B cell (primary cell): ENCODE results near the gene NDRG2. TPM values are rescaled to one million over a fixed set of nuclear protein-coding genes. Genes with fewer than 3 reads are reported as not detected.

Experiments used
- ATAC-seq: fragments of 200-7000 bp; cut with Tn5 transposase; one replicate; pipeline ENCODE4 v1.10.0; 2021; ENCODE audit warnings: low read depth, mild to moderate bottlenecking, moderate number of reproducible peaks, moderate library complexity
- CTCF ChIA-PET: fragments of 350-600 bp; sonication (Branson Sonifier 250); formaldehyde crosslinking; loops from one replicate; lab custom pipeline; 2021; ENCODE audit warnings: antibody characterized with exemption, inconsistent platforms; lab: Charles Lee
- POLR2A ChIA-PET: fragments of 350-600 bp; sonication (Branson Sonifier 250); formaldehyde crosslinking; loops from one replicate; lab custom pipeline; 2021; ENCODE audit warnings: antibody characterized with exemption; lab: Charles Lee
- DNase-seq: peaks from one replicate; pipeline ENCODE4 v3.0.0; 2013
- H2AFZ ChIP-seq: 2 replicates; pipeline ENCODE4 v1.6.1; 2012; ENCODE audit warnings: mild to moderate bottlenecking, low read depth, low read length; ENCODE audit not compliant: insufficient read depth, poor library complexity, severe bottlenecking
- H3K27ac ChIP-seq, 2 donors: 1 replicate in 1 of 2; 2 replicates in 1 of 2; pipeline ENCODE4 v1.5.1; 2012 to 2013; ENCODE audit warnings: low read length in 2 of 2, mild to moderate bottlenecking in 2 of 2, moderate library complexity in 1 of 2
- H3K27me3 ChIP-seq, 4 experiments: fragments of 200-600 bp in 1 of 4; sonication (generic) in 1 of 4; replicated peaks in 1 of 4; 1 replicate in 2 of 4; 2 replicates in 2 of 4; pipeline versions ENCODE4 v1.6.1 to v1.7.0; 2013 to 2016; ENCODE audit warnings: low read length in 3 of 4, mild to moderate bottlenecking in 2 of 4, mixed read lengths in 1 of 4, moderate library complexity in 1 of 4; ENCODE audit not compliant: insufficient read depth in 4 of 4, control insufficient read depth in 3 of 4; ENCODE audit errors: control extremely low read depth in 1 of 4
- H3K36me3 ChIP-seq, 2 experiments: replicated peaks in 1 of 2; 1 replicate in 1 of 2; 2 replicates in 1 of 2; pipeline versions ENCODE4 v1.6.1 to v1.7.1; 2013; ENCODE audit warnings: low read length in 1 of 2; ENCODE audit not compliant: insufficient read depth in 2 of 2, control insufficient read depth in 1 of 2; ENCODE audit errors: control extremely low read depth in 1 of 2, extremely low read depth in 1 of 2
- H3K4me1 ChIP-seq, 2 donors: fragments of 200-600 bp in 1 of 2; sonication (generic) in 1 of 2; 1 replicate in 1 of 2; 2 replicates in 1 of 2; pipeline versions ENCODE4 v1.5.1 to v1.6.1; 2013 to 2017; ENCODE audit warnings: low read length in 2 of 2; ENCODE audit not compliant: control insufficient read depth in 2 of 2, insufficient read depth in 2 of 2
- H3K4me2 ChIP-seq: replicated peaks from 2 replicates; pipeline ENCODE3; 2012; ENCODE audit warnings: mild to moderate bottlenecking, low read depth, low read length; ENCODE audit not compliant: poor library complexity, severe bottlenecking
- H3K4me3 ChIP-seq, 5 experiments: fragments of 200-600 bp in 1 of 5; sonication (generic) in 1 of 5; 1 replicate in 3 of 5; 2 replicates in 2 of 5; pipeline versions ENCODE4 v1.5.1 to v1.7.0; 2011 to 2016; ENCODE audit warnings: low read length in 4 of 5, mild to moderate bottlenecking in 4 of 5, low read depth in 2 of 5, control low read depth in 1 of 5, moderate library complexity in 1 of 5; ENCODE audit not compliant: insufficient read depth in 1 of 5; ENCODE audit errors: control extremely low read depth in 1 of 5, extremely low read depth in 1 of 5
- H3K79me2 ChIP-seq: fragments of 200-600 bp; sonication (generic); one replicate; pipeline ENCODE4 v1.6.0; 2016; ENCODE audit warnings: low read length; ENCODE audit not compliant: control insufficient read depth, insufficient read depth
- H3K9ac ChIP-seq: fragments of 200-600 bp; sonication (generic); 2 replicates; pipeline ENCODE4 v1.6.1; 2017; ENCODE audit warnings: mild to moderate bottlenecking, low read length, moderate library complexity
- H3K9me3 ChIP-seq, 3 donors: one replicate each; pipeline versions ENCODE4 v1.6.1 to v1.7.1; 2013; ENCODE audit warnings: low read length in 2 of 3; ENCODE audit not compliant: control insufficient read depth in 2 of 3, insufficient read depth in 1 of 3; ENCODE audit errors: control extremely low read depth in 1 of 3
- H4K20me1 ChIP-seq: 2 replicates; pipeline ENCODE4 v1.6.0; 2012; ENCODE audit warnings: mild to moderate bottlenecking, low read length; ENCODE audit not compliant: insufficient read depth, control insufficient read depth, poor library complexity, severe bottlenecking
- H3K27ac Mint-ChIP-seq: one replicate; pipeline ENCODE4 v1.8.0; 2021; ENCODE audit warnings: mixed read lengths
- H3K27me3 Mint-ChIP-seq: one replicate; pipeline ENCODE4 v1.8.0; 2021; ENCODE audit warnings: mixed read lengths
- H3K4me1 Mint-ChIP-seq: one replicate; pipeline ENCODE4 v1.8.0; 2021; ENCODE audit warnings: mixed read lengths
- H3K4me3 Mint-ChIP-seq: one replicate; pipeline ENCODE4 v1.8.0; 2021; ENCODE audit warnings: mixed read lengths
- H3K9me3 Mint-ChIP-seq: one replicate; pipeline ENCODE4 v1.8.0; 2022; ENCODE audit warnings: mixed read lengths; ENCODE audit not compliant: insufficient read depth
- EZH2 ChIP-seq: IDR thresholded peaks from 2 replicates; pipeline ENCODE4 v1.6.1; 2012; ENCODE audit warnings: borderline replicate concordance, low read depth, mild to moderate bottlenecking, moderate library complexity, low read length; ENCODE audit not compliant: insufficient read depth, poor library complexity, severe bottlenecking
- WGBS: methylation state at CpG from one replicate; pipeline ENCODE4 v1.1.5; 2013; ENCODE audit warnings: missing lambda C conversion rate; ENCODE audit not compliant: insufficient coverage; 5-methylcytosine and 5-hydroxymethylcytosine counted together
- intact Hi-C: fragments of 100-400 bp; cut with micrococcal nuclease; formaldehyde crosslinking; loops from one replicate; pipeline ENCODE4 v1.10.0; 2022
- polyA plus RNA-seq: library from polyadenylated mRNA; depleted of rRNA; stranded (reverse); fragments of >200 nt; gene quantifications from 2 replicates; pipeline ENCODE4 v1.2.3, GENCODE V29; 2012
- total RNA-seq, 2 donors: library from RNA; stranded (reverse); fragments of 120-200 nt in 1 of 2; gene quantifications; 1 replicate in 1 of 2; 2 replicates in 1 of 2; pipeline versions ENCODE4 v1.2.3 to v1.2.4, GENCODE V29; 2013 to 2022
- TF ChIP-seq, protein P1 (sequence below): fragments of 200-600 bp; IDR thresholded peaks from one replicate; pipeline ENCODE4 v1.8.0; 2022; ENCODE audit warnings: antibody characterized with exemption, mild to moderate bottlenecking

Gene NDRG2
- total and polyA plus RNA-seq, 2 donors (not counting 1 experiment from before 2014, with no cell fraction given): 9.5 to 11.8 TPM

DNA sequence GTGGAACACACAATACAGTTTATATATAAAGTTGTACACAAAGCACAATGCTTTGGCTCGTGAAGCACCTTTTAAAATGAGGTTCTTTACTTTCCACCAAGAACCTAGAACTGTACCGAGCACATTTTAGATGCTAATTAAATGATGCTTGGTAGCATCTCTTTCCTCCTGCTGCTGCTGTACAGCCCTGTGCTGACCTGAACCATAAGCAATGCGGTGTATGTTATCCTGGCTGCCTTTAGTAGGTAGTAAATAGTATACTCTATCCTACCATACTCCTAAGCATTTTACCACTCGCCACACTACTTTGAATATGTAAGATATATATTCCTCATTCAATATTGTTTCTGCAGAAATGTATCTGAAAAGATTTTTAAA is 29.9 kb upstream of the NDRG2 start:
- TF ChIP-seq, protein P1, sequence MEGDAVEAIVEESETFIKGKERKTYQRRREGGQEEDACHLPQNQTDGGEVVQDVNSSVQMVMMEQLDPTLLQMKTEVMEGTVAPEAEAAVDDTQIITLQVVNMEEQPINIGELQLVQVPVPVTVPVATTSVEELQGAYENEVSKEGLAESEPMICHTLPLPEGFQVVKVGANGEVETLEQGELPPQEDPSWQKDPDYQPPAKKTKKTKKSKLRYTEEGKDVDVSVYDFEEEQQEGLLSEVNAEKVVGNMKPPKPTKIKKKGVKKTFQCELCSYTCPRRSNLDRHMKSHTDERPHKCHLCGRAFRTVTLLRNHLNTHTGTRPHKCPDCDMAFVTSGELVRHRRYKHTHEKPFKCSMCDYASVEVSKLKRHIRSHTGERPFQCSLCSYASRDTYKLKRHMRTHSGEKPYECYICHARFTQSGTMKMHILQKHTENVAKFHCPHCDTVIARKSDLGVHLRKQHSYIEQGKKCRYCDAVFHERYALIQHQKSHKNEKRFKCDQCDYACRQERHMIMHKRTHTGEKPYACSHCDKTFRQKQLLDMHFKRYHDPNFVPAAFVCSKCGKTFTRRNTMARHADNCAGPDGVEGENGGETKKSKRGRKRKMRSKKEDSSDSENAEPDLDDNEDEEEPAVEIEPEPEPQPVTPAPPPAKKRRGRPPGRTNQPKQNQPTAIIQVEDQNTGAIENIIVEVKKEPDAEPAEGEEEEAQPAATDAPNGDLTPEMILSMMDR: no peak
- no peak for TF ChIP-seq EZH2

GRCh38 chr14:21054123-21054767 is 29.4 kb upstream of the NDRG2 start:
- WGBS: no CpG with 5 or more reads among the region's 3 CpGs
- H3K4me1 ChIP-seq: no peaks in the 10 kb centered on the region
- no peak overlapping the region for H3K4me3 Mint-ChIP-seq
- H3K27me3 Mint-ChIP-seq: peaks cover 30% of the 10 kb centered on the region
- no peak for TF ChIP-seq EZH2
- TF ChIP-seq, protein P1: no peak
- no peak overlapping the region for H3K4me2 ChIP-seq
- peaks cover 0 to 9% (median 4%) of the 10 kb centered on the region in 4 experiments for H3K27me3 ChIP-seq
- no peak overlapping the region for H3K4me3 ChIP-seq
- ChIA-PET CTCF (interaction anchor here (1.3 to 1.4 kb wide), 2 partner anchors 14 to 39 kb away, joined by 4 to 6 read pairs; no protein-coding TSS in a partner anchor), POLR2A (no interaction called here)
- no peaks in the 10 kb centered on the region for H3K9me3 ChIP-seq
- H3K4me1 Mint-ChIP-seq: no peaks in the 10 kb centered on the region
- no peaks in the 10 kb centered on the region for H3K79me2 ChIP-seq
- H3K9ac ChIP-seq: no peak overlapping the region
- no peak overlapping the region for H2AFZ ChIP-seq
- no peaks in the 10 kb centered on the region for H3K9me3 Mint-ChIP-seq
- no peak for DNase-seq
- ATAC-seq: no peak
- H3K27ac Mint-ChIP-seq: no peak overlapping the region
- H3K36me3 ChIP-seq: no peaks in the 10 kb centered on the region
- intact Hi-C loops: no loop called here
- H4K20me1 ChIP-seq: no peaks in the 10 kb centered on the region
- no peak overlapping the region for H3K27ac ChIP-seq

More for the DNA sequence above, 29.9 kb upstream of the NDRG2 start:
- H3K4me1 Mint-ChIP-seq: no peaks in the 10 kb centered on the region
- no peaks in the 10 kb centered on the region for H3K4me1 ChIP-seq
- no peak overlapping the region for H3K9ac ChIP-seq
- H3K27me3 Mint-ChIP-seq: peaks cover 28% of the 10 kb centered on the region
- ChIA-PET POLR2A (no interaction called here), CTCF (no interaction called here)
- H3K79me2 ChIP-seq: no peaks in the 10 kb centered on the region
- no peaks in the 10 kb centered on the region for H3K36me3 ChIP-seq
- no CpG with 5 or more reads among the region's 4 CpGs for WGBS
- no peak for DNase-seq
- H3K9me3 Mint-ChIP-seq: no peaks in the 10 kb centered on the region
- no peaks in the 10 kb centered on the region for H3K9me3 ChIP-seq
- H4K20me1 ChIP-seq: no peaks in the 10 kb centered on the region
- intact Hi-C loops: no loop called here
- no peak overlapping the region for H3K4me3 ChIP-seq
- no peak overlapping the region for H3K27ac ChIP-seq
- H3K27ac Mint-ChIP-seq: no peak overlapping the region
- H2AFZ ChIP-seq: no peak overlapping the region
- no peak overlapping the region for H3K4me2 ChIP-seq
- no peak overlapping the region for H3K4me3 Mint-ChIP-seq
- peaks cover 0 to 9% (median 4%) of the 10 kb centered on the region in 4 experiments for H3K27me3 ChIP-seq
- ATAC-seq: no peak
